GM23338 (cell line): ENCODE results near the gene CLEC17A. TPM values are rescaled to one million over a fixed set of nuclear protein-coding genes. Genes with fewer than 3 reads are reported as not detected.
A peak's percentile ranks its signal among the peaks of the same experiment; 100 is the strongest.

Experiments used
- ATAC-seq: fragments of 200-7000 bp; cut with Tn5 transposase; 3 replicates; pipeline ENCODE4 v1.9.1; 2020
- DNase-seq: peaks from one replicate; pipeline ENCODE4 v3.0.0-alpha.2; 2015; ENCODE audit warnings: low spot score
- H2AFZ ChIP-seq: fragments of 200-600 bp; sonication (generic); 2 replicates; pipeline ENCODE4 v1.8.0; 2016; ENCODE audit warnings: antibody characterized with exemption, mild to moderate bottlenecking, moderate library complexity
- H3F3A ChIP-seq: fragments of 200-600 bp; sonication (generic); replicated peaks from 2 replicates; pipeline ENCODE4 v1.8.0; 2017; ENCODE audit warnings: antibody characterized with exemption, mixed run types, low read depth
- H3K27ac ChIP-seq: fragments of 200-600 bp; sonication (generic); 2 replicates; pipeline ENCODE4 v1.6.1; 2016; ENCODE audit warnings: low read depth
- H3K27me3 ChIP-seq: fragments of 200-600 bp; sonication (generic); 2 replicates; pipeline ENCODE4 v1.8.0; 2016; ENCODE audit warnings: mild to moderate bottlenecking, mixed run types, moderate library complexity; ENCODE audit not compliant: insufficient read depth
- H3K36me3 ChIP-seq: fragments of 200-600 bp; sonication (generic); 2 replicates; pipeline ENCODE4 v1.8.0; 2016; ENCODE audit warnings: mild to moderate bottlenecking; ENCODE audit not compliant: insufficient read depth
- H3K4me1 ChIP-seq: fragments of 200-600 bp; sonication (generic); 2 replicates; pipeline ENCODE4 v1.8.0; 2016; ENCODE audit warnings: mild to moderate bottlenecking, moderate library complexity; ENCODE audit not compliant: insufficient read depth
- H3K4me2 ChIP-seq: fragments of 200-600 bp; sonication (generic); 2 replicates; pipeline ENCODE4 v1.7.1; 2017; ENCODE audit warnings: mixed run types
- H3K4me3 ChIP-seq: fragments of 200-600 bp; sonication (generic); 2 replicates; pipeline ENCODE4 v1.6.1; 2016; ENCODE audit warnings: mixed run types
- H3K79me2 ChIP-seq: fragments of 200-600 bp; sonication (generic); replicated peaks from 2 replicates; pipeline ENCODE4 v1.8.0; 2017; ENCODE audit warnings: mild to moderate bottlenecking; ENCODE audit not compliant: insufficient read depth
- H3K9me2 ChIP-seq: fragments of 200-600 bp; sonication (generic); 2 replicates; pipeline ENCODE4 v1.8.0; 2017; ENCODE audit not compliant: insufficient read depth
- H4K20me1 ChIP-seq: fragments of 200-600 bp; sonication (generic); replicated peaks from 2 replicates; pipeline ENCODE4 v1.8.0; 2017; ENCODE audit warnings: mild to moderate bottlenecking; ENCODE audit not compliant: insufficient read depth
- H3K27ac Mint-ChIP-seq: 2 replicates; pipeline ENCODE4 v1.8.0; 2020; ENCODE audit warnings: inconsistent platforms, mild to moderate bottlenecking, moderate library complexity, mixed read lengths
- H3K27me3 Mint-ChIP-seq: 3 replicates; pipeline ENCODE4 v1.8.0; 2022; ENCODE audit warnings: low read depth, mild to moderate bottlenecking, moderate library complexity, mixed read lengths, inconsistent platforms; ENCODE audit not compliant: insufficient read depth, poor library complexity
- H3K36me3 Mint-ChIP-seq: 3 replicates; pipeline ENCODE4 v1.8.0; 2021; ENCODE audit warnings: low read depth, mild to moderate bottlenecking, inconsistent platforms, moderate library complexity, mixed read lengths
- H3K4me1 Mint-ChIP-seq: 3 replicates; pipeline ENCODE4 v1.8.0; 2020; ENCODE audit warnings: mild to moderate bottlenecking, inconsistent platforms, mixed read lengths
- H3K4me3 Mint-ChIP-seq: 3 replicates; pipeline ENCODE4 v1.8.0; 2021; ENCODE audit warnings: moderate library complexity, mild to moderate bottlenecking, inconsistent platforms, mixed read lengths
- H3K9me3 Mint-ChIP-seq: 3 replicates; pipeline ENCODE4 v1.8.0; 2020; ENCODE audit warnings: moderate library complexity, mild to moderate bottlenecking, inconsistent platforms, mixed read lengths
- EZH2 ChIP-seq: fragments of 200-600 bp; sonication (generic); IDR thresholded peaks from one replicate; pipeline ENCODE4 v1.8.0; 2017; ENCODE audit warnings: antibody characterized with exemption, mild to moderate bottlenecking, low read depth; ENCODE audit not compliant: unreplicated experiment
- EZH2phosphoT487 ChIP-seq: fragments of 200-600 bp; sonication (generic); IDR thresholded peaks from one replicate; pipeline ENCODE4 v1.8.1; 2018; ENCODE audit warnings: antibody characterized with exemption; ENCODE audit not compliant: unreplicated experiment
- NANOG ChIP-seq: IDR thresholded peaks from 2 replicates; pipeline ENCODE4 v1.6.1; 2016; ENCODE audit warnings: antibody characterized with exemption, borderline replicate concordance
- POLR2AphosphoS5 ChIP-seq: IDR thresholded peaks from 2 replicates; pipeline ENCODE4 v1.6.1; 2016; ENCODE audit warnings: antibody characterized with exemption, low read depth
- ZNF114 ChIP-seq: fragments of 250-450 bp; sonication (Bioruptor Pico); IDR thresholded peaks from 2 replicates; pipeline ENCODE4 v1.5.0; 2020; ENCODE audit warnings: mild to moderate bottlenecking, moderate library complexity
- ZNF331 ChIP-seq: fragments of 250-450 bp; sonication (Bioruptor Pico); IDR thresholded peaks from 2 replicates; pipeline ENCODE4 v1.5.0; 2020; ENCODE audit warnings: low read depth, mild to moderate bottlenecking, moderate library complexity
- polyA plus RNA-seq: library from polyadenylated mRNA; unstranded; fragments of >200 nt; fragmentation: Nextera tagmentation; extraction: Ambion mirVana; gene quantifications from 2 replicates; pipeline ENCODE4 v1.2.1, GENCODE V29; 2016
- total RNA-seq: library from RNA; depleted of rRNA; stranded (reverse); fragments of >200 nt; shearing (Covaris generic); gene quantifications from 2 replicates; pipeline ENCODE4 v1.2.3, GENCODE V29; 2014
- TF ChIP-seq, protein P1 (sequence below), 2 experiments: fragments of 200-600 bp in 1 of 2; sonication (generic) in 1 of 2; conservative IDR thresholded peaks; 2 replicates each; pipeline versions ENCODE4 v1.5.1 to v1.6.1; 2016 to 2017; ENCODE audit warnings: antibody characterized with exemption in 2 of 2, low read depth in 2 of 2, mild to moderate bottlenecking in 2 of 2, moderate library complexity in 1 of 2
- TF ChIP-seq, protein P2 (sequence below): IDR thresholded peaks from one replicate; pipeline ENCODE4 v1.6.1; 2018; ENCODE audit warnings: antibody characterized with exemption; ENCODE audit not compliant: unreplicated experiment
- TF ChIP-seq, protein P3 (sequence below): fragments of 250-450 bp; sonication (Bioruptor Pico); IDR thresholded peaks from 2 replicates; pipeline ENCODE4 v1.5.0; 2020; ENCODE audit warnings: mild to moderate bottlenecking, moderate library complexity

Gene CLEC17A
- total and polyA plus RNA-seq, 2 experiments from 2014 or later = 0.17 TPM; not detected in 1

- Mint-ChIP-seq H3K9me3 (no peaks in the 10 kb centered on the region), H3K4me3 (no peak overlapping the region), H3K27me3 (peaks cover 12% of the 10 kb centered on the region), H3K27ac (no peak overlapping the region), H3K36me3 (peaks cover 6% of the 10 kb centered on the region; the same call in 2 of the 3 replicates), H3K4me1 (no peaks in the 10 kb centered on the region; the same call in 1 of the 3 replicates)
- no peak overlapping the region for H2AFZ ChIP-seq
- no peaks in the 10 kb centered on the region; the same call in 1 of the 2 replicates for H3K36me3 ChIP-seq
- peaks cover 12% of the 10 kb centered on the region for H4K20me1 ChIP-seq
- DNase-seq = no peak
- no peaks in the 10 kb centered on the region for H3K9me2 ChIP-seq
- H3K27me3 ChIP-seq = no peaks in the 10 kb centered on the region
- no peak overlapping the region for H3K27ac ChIP-seq
- no peak overlapping the region for H3K4me3 ChIP-seq
- TF ChIP-seq, protein P1, sequence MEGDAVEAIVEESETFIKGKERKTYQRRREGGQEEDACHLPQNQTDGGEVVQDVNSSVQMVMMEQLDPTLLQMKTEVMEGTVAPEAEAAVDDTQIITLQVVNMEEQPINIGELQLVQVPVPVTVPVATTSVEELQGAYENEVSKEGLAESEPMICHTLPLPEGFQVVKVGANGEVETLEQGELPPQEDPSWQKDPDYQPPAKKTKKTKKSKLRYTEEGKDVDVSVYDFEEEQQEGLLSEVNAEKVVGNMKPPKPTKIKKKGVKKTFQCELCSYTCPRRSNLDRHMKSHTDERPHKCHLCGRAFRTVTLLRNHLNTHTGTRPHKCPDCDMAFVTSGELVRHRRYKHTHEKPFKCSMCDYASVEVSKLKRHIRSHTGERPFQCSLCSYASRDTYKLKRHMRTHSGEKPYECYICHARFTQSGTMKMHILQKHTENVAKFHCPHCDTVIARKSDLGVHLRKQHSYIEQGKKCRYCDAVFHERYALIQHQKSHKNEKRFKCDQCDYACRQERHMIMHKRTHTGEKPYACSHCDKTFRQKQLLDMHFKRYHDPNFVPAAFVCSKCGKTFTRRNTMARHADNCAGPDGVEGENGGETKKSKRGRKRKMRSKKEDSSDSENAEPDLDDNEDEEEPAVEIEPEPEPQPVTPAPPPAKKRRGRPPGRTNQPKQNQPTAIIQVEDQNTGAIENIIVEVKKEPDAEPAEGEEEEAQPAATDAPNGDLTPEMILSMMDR (conservative IDR thresholded peaks at IDR 0.05; ENCODE audit: low read depth in 2 of 2) = no peak
- TF ChIP-seq EZH2phosphoT487 (no peak), ZNF114 (CRISPR knock-in tag) (no peak), ZNF331 (CRISPR knock-in tag) (no peak)
- TF ChIP-seq, protein P2, sequence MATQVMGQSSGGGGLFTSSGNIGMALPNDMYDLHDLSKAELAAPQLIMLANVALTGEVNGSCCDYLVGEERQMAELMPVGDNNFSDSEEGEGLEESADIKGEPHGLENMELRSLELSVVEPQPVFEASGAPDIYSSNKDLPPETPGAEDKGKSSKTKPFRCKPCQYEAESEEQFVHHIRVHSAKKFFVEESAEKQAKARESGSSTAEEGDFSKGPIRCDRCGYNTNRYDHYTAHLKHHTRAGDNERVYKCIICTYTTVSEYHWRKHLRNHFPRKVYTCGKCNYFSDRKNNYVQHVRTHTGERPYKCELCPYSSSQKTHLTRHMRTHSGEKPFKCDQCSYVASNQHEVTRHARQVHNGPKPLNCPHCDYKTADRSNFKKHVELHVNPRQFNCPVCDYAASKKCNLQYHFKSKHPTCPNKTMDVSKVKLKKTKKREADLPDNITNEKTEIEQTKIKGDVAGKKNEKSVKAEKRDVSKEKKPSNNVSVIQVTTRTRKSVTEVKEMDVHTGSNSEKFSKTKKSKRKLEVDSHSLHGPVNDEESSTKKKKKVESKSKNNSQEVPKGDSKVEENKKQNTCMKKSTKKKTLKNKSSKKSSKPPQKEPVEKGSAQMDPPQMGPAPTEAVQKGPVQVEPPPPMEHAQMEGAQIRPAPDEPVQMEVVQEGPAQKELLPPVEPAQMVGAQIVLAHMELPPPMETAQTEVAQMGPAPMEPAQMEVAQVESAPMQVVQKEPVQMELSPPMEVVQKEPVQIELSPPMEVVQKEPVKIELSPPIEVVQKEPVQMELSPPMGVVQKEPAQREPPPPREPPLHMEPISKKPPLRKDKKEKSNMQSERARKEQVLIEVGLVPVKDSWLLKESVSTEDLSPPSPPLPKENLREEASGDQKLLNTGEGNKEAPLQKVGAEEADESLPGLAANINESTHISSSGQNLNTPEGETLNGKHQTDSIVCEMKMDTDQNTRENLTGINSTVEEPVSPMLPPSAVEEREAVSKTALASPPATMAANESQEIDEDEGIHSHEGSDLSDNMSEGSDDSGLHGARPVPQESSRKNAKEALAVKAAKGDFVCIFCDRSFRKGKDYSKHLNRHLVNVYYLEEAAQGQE = no peak
- no peaks in the 10 kb centered on the region for H3K4me1 ChIP-seq
- no peak for ATAC-seq
- no peak overlapping the region for H3K4me2 ChIP-seq
- peaks cover 39% of the 10 kb centered on the region for H3K79me2 ChIP-seq
- no peaks in the 10 kb centered on the region for H3F3A ChIP-seq
These were observed 38.8 kb upstream of the CLEC17A start for GRCh38 chr19:14544047-14544446.

GRCh38 chr19:14544977-14545715, 37.7 kb upstream of the CLEC17A start:
- peaks cover 12% of the 10 kb centered on the region for H4K20me1 ChIP-seq
- TF ChIP-seq POLR2AphosphoS5 = no peak
- TF ChIP-seq EZH2phosphoT487 = no peak
- TF ChIP-seq, protein P3, sequence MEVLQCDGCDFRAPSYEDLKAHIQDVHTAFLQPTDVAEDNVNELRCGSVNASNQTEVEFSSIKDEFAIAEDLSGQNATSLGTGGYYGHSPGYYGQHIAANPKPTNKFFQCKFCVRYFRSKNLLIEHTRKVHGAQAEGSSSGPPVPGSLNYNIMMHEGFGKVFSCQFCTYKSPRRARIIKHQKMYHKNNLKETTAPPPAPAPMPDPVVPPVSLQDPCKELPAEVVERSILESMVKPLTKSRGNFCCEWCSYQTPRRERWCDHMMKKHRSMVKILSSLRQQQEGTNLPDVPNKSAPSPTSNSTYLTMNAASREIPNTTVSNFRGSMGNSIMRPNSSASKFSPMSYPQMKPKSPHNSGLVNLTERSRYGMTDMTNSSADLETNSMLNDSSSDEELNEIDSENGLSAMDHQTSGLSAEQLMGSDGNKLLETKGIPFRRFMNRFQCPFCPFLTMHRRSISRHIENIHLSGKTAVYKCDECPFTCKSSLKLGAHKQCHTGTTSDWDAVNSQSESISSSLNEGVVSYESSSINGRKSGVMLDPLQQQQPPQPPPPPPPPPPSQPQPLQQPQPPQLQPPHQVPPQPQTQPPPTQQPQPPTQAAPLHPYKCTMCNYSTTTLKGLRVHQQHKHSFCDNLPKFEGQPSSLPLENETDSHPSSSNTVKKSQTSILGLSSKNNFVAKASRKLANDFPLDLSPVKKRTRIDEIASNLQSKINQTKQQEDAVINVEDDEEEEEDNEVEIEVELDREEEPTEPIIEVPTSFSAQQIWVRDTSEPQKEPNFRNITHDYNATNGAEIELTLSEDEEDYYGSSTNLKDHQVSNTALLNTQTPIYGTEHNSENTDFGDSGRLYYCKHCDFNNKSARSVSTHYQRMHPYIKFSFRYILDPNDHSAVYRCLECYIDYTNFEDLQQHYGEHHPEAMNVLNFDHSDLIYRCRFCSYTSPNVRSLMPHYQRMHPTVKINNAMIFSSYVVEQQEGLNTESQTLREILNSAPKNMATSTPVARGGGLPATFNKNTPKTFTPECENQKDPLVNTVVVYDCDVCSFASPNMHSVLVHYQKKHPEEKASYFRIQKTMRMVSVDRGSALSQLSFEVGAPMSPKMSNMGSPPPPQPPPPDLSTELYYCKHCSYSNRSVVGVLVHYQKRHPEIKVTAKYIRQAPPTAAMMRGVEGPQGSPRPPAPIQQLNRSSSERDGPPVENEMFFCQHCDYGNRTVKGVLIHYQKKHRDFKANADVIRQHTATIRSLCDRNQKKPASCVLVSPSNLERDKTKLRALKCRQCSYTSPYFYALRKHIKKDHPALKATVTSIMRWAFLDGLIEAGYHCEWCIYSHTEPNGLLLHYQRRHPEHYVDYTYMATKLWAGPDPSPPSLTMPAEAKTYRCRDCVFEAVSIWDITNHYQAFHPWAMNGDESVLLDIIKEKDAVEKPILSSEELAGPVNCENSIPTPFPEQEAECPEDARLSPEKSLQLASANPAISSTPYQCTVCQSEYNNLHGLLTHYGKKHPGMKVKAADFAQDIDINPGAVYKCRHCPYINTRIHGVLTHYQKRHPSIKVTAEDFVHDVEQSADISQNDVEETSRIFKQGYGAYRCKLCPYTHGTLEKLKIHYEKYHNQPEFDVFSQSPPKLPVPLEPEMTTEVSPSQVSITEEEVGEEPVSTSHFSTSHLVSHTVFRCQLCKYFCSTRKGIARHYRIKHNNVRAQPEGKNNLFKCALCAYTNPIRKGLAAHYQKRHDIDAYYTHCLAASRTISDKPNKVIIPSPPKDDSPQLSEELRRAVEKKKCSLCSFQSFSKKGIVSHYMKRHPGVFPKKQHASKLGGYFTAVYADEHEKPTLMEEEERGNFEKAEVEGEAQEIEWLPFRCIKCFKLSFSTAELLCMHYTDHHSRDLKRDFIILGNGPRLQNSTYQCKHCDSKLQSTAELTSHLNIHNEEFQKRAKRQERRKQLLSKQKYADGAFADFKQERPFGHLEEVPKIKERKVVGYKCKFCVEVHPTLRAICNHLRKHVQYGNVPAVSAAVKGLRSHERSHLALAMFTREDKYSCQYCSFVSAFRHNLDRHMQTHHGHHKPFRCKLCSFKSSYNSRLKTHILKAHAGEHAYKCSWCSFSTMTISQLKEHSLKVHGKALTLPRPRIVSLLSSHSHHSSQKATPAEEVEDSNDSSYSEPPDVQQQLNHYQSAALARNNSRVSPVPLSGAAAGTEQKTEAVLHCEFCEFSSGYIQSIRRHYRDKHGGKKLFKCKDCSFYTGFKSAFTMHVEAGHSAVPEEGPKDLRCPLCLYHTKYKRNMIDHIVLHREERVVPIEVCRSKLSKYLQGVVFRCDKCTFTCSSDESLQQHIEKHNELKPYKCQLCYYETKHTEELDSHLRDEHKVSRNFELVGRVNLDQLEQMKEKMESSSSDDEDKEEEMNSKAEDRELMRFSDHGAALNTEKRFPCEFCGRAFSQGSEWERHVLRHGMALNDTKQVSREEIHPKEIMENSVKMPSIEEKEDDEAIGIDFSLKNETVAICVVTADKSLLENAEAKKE (CRISPR knock-in tag) = no peak
- no peak for TF ChIP-seq EZH2
- no peak for TF ChIP-seq NANOG

More at GRCh38 chr19:14544977-14545715, 37.7 kb upstream of the CLEC17A start:
- peaks cover 10% of the 10 kb centered on the region for H3K27me3 Mint-ChIP-seq
- Histone ChIP-seq H3K9me2 (no peaks in the 10 kb centered on the region), H3K79me2 (peaks cover 34% of the 10 kb centered on the region), H3K27me3 (no peaks in the 10 kb centered on the region), H3K27ac (0 out of 2 replicates have a peak overlapping the region, but pooled peaks have one; percentile 9), H3F3A (no peaks in the 10 kb centered on the region), H3K4me2 (no peak overlapping the region), H3K36me3 (no peaks in the 10 kb centered on the region; the same call in 1 of the 2 replicates), H2AFZ (no peak overlapping the region), H3K4me1 (no peaks in the 10 kb centered on the region), H3K4me3 (no peak overlapping the region)
- H3K27ac Mint-ChIP-seq = peak overlapping the region; percentile 75
- no peak overlapping the region for H3K4me3 Mint-ChIP-seq
- H3K9me3 Mint-ChIP-seq = no peaks in the 10 kb centered on the region
- no peaks in the 10 kb centered on the region; the same call in 1 of the 3 replicates for H3K4me1 Mint-ChIP-seq
- H3K36me3 Mint-ChIP-seq = peaks cover 9% of the 10 kb centered on the region
- ATAC-seq (no peak), DNase-seq (no peak)
